ENCODE results near the gene PPP1CC. TPM values are rescaled to one million over a fixed set of nuclear protein-coding genes. Genes with fewer than 3 reads are reported as not detected.

Gene PPP1CC
- total RNA-seq, 2 donors from 2014 or later = 76.4 to 105 TPM

- no peak for ATAC-seq (ENCODE audit: insufficient number of reproducible peaks, low FRiP score, low read depth)
Measured at GRCh38 chr12:110696283-110696682, 46.4 kb downstream of the PPP1CC start.

GRCh38 chr12:110694330-110694901 is 48.3 kb downstream of the PPP1CC start:
- ATAC-seq (ENCODE audit: insufficient number of reproducible peaks, low FRiP score, low read depth) (no peak), DNase-seq (ENCODE audit: low spot score) (no peak)
- H3K9me3 ChIP-seq = no peaks in the 10 kb centered on the region
- no peaks in the 10 kb centered on the region for H3K36me3 ChIP-seq
- peak overlapping the region in 1 of 2 donors; percentile 29 for H3K27ac ChIP-seq
- peaks cover 0 to 11% of the 10 kb centered on the region in 2 donors for H3K4me1 ChIP-seq (ENCODE audit: control insufficient read depth in 1 of 2, low read depth in 2 of 2)
- no peak overlapping the region for H3K4me3 ChIP-seq
- H3K27me3 ChIP-seq (replicated peaks; ENCODE audit: insufficient read depth) = no peaks in the 10 kb centered on the region
- TF ChIP-seq CTCF (IDR thresholded peaks at IDR 0.05) = no peak

More at GRCh38 chr12:110696283-110696682, 46.4 kb downstream of the PPP1CC start:
- H3K36me3 ChIP-seq = no peaks in the 10 kb centered on the region
- H3K27me3 ChIP-seq (replicated peaks; ENCODE audit: insufficient read depth) = no peaks in the 10 kb centered on the region
- no peaks in the 10 kb centered on the region for H3K9me3 ChIP-seq
- TF ChIP-seq CTCF (IDR thresholded peaks at IDR 0.05) = no peak
- DNase-seq (ENCODE audit: low spot score) = no peak
- H3K27ac ChIP-seq = no peak overlapping the region
- H3K4me3 ChIP-seq = no peak overlapping the region
- peaks cover 0 to 11% of the 10 kb centered on the region in 2 donors for H3K4me1 ChIP-seq (ENCODE audit: control insufficient read depth in 1 of 2, low read depth in 2 of 2)

GRCh38 chr12:110693731-110694130 is 49.0 kb downstream of the PPP1CC start:
- no peak for DNase-seq (ENCODE audit: low spot score)
- Histone ChIP-seq H3K27me3 (replicated peaks; ENCODE audit: insufficient read depth) (no peaks in the 10 kb centered on the region), H3K9me3 (no peaks in the 10 kb centered on the region), H3K36me3 (no peaks in the 10 kb centered on the region), H3K4me3 (no peak overlapping the region), H3K4me1 (ENCODE audit: control insufficient read depth in 1 of 2, low read depth in 2 of 2) (peaks cover 0 to 6% of the 10 kb centered on the region in 2 donors), H3K27ac (peak overlapping the region in 1 of 2 donors; percentile 20)
- no peak for ATAC-seq (ENCODE audit: insufficient number of reproducible peaks, low FRiP score, low read depth)
- no peak for TF ChIP-seq CTCF (IDR thresholded peaks at IDR 0.05)

GRCh38 chr12:110690127-110690430 is 52.6 kb downstream of the PPP1CC start:
- no peak for DNase-seq (ENCODE audit: low spot score)
- no peak for ATAC-seq (ENCODE audit: insufficient number of reproducible peaks, low FRiP score, low read depth)
- peak overlapping the region; percentile 57 to 68 for H3K27ac ChIP-seq
- H3K27me3 ChIP-seq (replicated peaks; ENCODE audit: insufficient read depth) = no peaks in the 10 kb centered on the region
- peaks cover 0 to 13% of the 10 kb centered on the region in 2 donors for H3K4me1 ChIP-seq (ENCODE audit: control insufficient read depth in 1 of 2, low read depth in 2 of 2)
- H3K9me3 ChIP-seq = no peaks in the 10 kb centered on the region
- H3K36me3 ChIP-seq = no peaks in the 10 kb centered on the region
- TF ChIP-seq CTCF (IDR thresholded peaks at IDR 0.05) = no peak
- H3K4me3 ChIP-seq = peak overlapping the region; percentile 82

- peak; percentile 30 for ATAC-seq (ENCODE audit: insufficient number of reproducible peaks, low FRiP score, low read depth)
Measured at GRCh38 chr12:110689281-110690126, 53.2 kb downstream of the PPP1CC start.

More at GRCh38 chr12:110689281-110690126, 53.2 kb downstream of the PPP1CC start:
- H3K9me3 ChIP-seq = no peaks in the 10 kb centered on the region
- H3K27me3 ChIP-seq (replicated peaks; ENCODE audit: insufficient read depth) = no peaks in the 10 kb centered on the region
- no peak for DNase-seq (ENCODE audit: low spot score)
- H3K4me1 ChIP-seq (ENCODE audit: control insufficient read depth in 1 of 2, low read depth in 2 of 2) = peaks cover 0 to 13% of the 10 kb centered on the region in 2 donors
- TF ChIP-seq CTCF (IDR thresholded peaks at IDR 0.05) = no peak
- H3K4me3 ChIP-seq = peak overlapping the region; percentile 82
- peak overlapping the region; percentile 57 to 68 for H3K27ac ChIP-seq
- H3K36me3 ChIP-seq = no peaks in the 10 kb centered on the region
